Left ventricle myocardium superior (tissue), 1 donor: ENCODE results near the gene CCDC3. TPM values are rescaled to one million over a fixed set of nuclear protein-coding genes. Genes with fewer than 3 reads are reported as not detected.
A peak's percentile ranks its signal among the peaks of the same experiment; 100 is the strongest.
"Not testable (repeated sequence)": the region's sequence is repeated elsewhere in the genome, so short reads cannot be mapped to it uniquely, and the experiment has no call there.

Experiments used
- ATAC-seq: fragments of 200-7000 bp; cut with Tn5 transposase; one replicate; pipeline ENCODE4 v1.9.1; 2020; ENCODE audit warnings: mild to moderate bottlenecking, moderate library complexity
- DNase-seq: peaks from one replicate; pipeline ENCODE4 v3.0.0-alpha.2; 2020
- intact Hi-C: fragments of 100-400 bp; cut with micrococcal nuclease; formaldehyde crosslinking; loops from one replicate; pipeline ENCODE4 v1.11.0; 2022
- total RNA-seq: library from RNA; stranded (reverse); fragmentation: NEBNext Ultra II Directional; extraction: Animal tissue kit (Norgen Biotek cat#: 25700); gene quantifications from one replicate; pipeline ENCODE4 v1.2.1, GENCODE V29; 2021
- donor health status: DM: no; HTN: yes; CAD: no; lungs with severe emphysema.

Gene CCDC3
- total RNA-seq, 1 donor from 2014 or later: 2.4 TPM

DNA sequence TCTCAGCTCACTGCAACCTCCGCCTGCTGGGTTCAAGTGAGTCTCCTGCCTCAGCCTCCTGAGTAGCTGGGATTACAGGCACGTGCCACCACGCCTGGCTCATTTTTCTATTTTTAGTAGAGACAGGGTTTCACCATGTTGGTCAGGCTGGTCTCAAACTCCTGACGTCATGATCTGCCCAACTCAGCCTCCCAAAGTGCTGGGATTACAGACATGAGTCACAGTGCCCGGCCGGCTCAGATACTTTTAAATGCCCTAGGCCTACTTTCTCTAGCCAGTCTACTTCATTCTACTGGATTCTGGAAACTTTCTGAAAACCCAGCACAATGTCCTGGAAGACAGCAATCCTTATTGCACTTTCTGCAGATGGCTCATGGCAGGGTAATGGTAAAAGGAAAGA, 136.0 kb downstream of the CCDC3 start:
- DNase-seq, ATAC-seq, intact Hi-C loops: not testable (repeated sequence)

DNA sequence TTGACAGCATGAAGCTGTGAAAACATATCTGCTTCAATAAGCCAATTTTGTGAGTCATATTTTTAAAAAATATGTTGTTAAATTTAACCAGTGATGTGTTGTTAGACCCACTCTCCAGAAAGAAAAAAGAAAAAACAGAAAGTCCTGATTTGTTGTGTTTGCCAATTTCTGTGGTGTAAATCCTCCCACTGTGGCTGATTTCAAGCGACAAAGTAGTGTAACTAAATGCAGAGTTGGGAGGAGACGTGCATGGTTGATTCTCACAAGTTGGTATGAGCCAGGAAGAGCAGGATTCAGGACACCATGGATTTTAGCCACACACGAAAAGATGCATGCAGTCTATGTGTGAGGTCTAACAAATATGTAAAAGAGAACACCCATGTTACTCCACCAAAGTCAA, 139.1 kb downstream of the CCDC3 start:
- intact Hi-C loops: no loop called here
- ATAC-seq: no peak
- DNase-seq: no peak

DNA sequence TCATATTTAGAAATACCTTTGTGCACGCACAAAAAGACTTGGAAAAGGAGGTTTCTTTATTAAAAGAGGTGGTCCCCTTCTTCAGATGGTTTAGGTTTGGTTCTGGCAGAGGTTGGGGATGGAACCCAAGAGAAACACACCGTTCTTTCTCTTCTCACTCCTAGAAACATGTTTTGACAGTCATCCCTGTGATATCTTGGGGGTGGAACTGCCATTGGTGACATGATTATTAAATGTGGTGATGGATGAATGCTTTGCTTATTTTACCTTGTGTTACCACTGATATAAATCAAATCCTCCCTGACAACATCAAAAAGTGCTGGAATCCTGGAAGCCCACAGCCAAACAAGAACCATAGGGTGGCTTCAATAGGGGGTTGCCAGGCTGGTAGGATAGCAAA, 146.5 kb downstream of the CCDC3 start:
- ATAC-seq (no peak), DNase-seq (no peak)
- intact Hi-C loops: no loop called here

DNA sequence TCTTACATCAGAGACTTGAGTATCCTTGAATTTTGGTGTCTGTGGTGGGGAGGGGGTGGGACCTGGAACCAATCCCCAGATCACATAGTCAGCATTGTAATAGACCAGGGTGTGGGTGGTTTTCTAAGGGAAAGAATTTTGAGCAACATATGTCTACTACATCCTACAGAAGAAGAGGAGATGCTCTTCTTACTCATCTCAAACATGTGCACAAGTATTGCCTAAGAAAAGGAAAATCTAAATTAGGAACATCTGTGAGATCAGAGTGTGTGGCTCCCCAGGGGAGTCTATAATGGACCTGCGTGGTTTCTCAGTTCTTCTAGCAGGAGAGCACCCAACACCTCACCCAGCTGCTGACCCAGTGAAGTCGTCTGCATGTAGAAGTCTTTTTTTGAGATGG, 148.8 kb downstream of the CCDC3 start:
- intact Hi-C loops: no loop called here
- no peak for DNase-seq
- no peak for ATAC-seq

DNA sequence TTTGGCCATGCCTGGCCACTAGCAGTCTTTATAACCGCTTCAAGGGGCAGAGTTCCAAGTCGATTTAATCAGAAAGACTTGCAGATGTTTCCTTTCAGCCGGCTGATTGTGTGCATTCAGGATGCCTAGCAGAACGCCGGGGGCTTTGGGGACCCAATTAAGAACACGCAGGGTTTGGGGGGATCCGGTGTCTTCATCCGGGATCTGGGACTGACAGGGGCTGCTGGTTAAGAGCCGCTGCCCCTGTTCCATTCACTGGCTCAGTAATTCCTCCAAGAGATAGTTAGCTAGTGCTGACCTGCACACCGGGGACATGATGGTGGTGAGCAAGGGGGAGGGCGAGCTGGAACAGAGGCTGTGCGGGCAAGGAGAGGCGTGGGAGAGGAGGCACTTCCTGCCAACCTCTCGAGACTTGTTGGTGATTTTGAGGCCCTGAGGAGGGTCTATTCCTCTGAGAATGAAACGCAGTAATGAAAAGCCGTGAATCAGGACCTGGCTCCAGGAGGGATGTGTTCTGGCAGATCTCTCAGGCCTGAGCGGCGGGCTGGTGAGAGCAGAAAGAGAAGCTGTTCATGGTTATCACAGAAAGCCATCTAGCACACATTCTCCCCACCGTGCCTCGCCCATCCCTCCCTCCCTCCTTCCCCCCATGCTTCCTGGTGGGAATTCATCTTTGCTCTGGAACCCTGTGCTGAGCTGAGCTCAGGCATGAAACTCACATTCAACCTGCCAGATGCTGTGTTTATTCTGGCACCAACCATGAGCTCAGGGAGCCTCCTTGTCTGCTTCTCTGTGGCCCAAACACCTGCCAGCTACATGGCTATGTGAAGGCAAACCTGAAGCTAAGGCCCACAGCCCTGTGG, 152.0 kb downstream of the CCDC3 start:
- ATAC-seq: peak; percentile 29

DNA sequence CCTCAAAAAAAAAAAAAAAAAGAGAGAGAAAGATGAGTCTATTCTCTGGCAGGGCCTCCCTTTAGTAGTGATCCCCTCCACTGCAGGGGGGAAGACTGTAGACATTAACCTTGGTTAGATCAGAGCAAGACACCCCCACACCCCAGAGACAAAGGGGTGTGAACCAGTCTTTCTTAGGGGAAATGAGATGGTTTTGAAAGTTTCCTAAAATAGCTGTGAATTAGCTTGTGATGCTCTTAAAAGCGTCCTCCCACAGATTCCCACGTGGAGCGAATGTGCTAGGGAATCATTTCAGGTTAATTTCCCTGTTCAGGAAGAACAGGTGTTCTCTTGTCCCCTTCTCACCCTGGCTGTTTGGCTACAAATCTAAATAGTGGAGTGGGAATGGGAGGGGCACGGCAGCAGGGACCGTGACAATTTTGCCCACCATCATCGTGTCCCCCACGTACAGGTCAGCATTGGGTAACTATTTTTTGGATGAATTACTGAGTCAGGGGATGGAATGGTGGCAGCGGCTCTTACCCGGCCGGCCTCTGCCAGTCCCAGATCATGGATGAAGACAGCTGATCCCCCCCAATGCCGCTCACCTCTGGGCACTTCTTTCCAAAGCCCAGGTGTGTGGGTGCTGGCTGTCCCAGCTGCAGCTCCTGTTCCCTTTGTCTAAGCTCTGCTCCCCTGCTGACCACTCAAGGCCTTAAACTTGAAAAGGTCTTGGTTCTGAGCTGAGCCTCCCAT, 152.9 kb downstream of the CCDC3 start:
- intact Hi-C loops: no loop called here
- ATAC-seq (no peak), DNase-seq (no peak)

More for the DNA sequence above, 152.0 kb downstream of the CCDC3 start:
- intact Hi-C loops: no loop called here
- no peak for DNase-seq

DNA sequence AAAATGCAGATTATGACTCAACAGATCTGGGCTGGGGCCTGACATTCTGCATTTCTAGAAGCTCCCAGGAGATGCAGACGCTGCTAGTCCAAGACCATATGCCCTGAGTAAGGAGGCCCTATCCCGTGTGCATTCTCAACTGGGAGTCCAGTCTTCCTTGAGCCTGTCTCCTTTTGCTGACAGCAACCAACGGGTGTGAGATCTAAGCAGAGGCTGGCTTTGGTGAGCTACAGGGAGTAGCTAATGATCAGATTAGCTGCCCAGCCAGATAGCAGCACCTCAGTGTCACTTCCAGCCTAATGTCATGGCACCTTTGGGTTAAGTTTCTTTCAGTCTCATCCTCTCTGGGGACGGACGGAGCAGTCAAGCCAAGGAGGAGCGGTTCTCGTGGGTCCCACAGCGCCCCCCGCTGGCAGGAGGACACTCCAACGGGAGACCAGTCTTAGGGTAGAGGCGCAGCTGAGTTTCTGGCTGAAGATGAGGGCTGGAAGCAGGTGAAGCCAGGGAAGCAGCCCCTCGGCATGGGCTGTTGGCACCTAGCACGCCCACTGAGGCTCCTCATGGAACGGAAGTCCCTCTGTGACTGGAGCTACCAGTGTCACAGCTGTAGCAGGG, 154.0 kb downstream of the CCDC3 start:
- no peak for DNase-seq
- intact Hi-C loops: no loop called here
- no peak for ATAC-seq

DNA sequence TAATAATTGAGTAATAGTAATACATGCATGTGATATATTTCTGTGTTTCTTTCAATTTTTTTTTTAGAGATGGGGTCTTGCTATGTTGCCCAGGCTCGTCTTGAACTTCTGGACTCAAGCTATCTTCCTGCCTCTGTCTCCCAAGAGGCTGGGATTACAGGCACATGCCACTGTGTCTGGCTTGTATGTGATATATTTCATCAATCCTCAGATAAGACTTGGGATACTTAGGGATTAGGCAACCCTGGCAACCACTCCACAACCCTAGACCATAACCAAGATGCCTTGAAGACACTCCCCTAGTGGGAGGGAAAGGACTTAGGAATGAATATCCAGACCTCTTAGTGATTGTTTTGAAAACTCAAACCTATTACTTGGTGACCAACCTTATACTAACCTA, 154.8 kb downstream of the CCDC3 start:
- intact Hi-C loops: no loop called here
- no peak for DNase-seq
- peak; percentile 36 for ATAC-seq

Other genes with a start within 250 kb of the CCDC3 start
- gene OPTN, start 98.5 kb upstream of the CCDC3 start, total RNA-seq: 167 TPM
- gene MCM10, start 159.8 kb upstream of the CCDC3 start, total RNA-seq: 0.30 TPM
- not detected for gene UCMA, start 232.7 kb upstream of the CCDC3 start, total RNA-seq